ENCODE results near the gene CSTF2T.

The CSTF2T gene, protein sequence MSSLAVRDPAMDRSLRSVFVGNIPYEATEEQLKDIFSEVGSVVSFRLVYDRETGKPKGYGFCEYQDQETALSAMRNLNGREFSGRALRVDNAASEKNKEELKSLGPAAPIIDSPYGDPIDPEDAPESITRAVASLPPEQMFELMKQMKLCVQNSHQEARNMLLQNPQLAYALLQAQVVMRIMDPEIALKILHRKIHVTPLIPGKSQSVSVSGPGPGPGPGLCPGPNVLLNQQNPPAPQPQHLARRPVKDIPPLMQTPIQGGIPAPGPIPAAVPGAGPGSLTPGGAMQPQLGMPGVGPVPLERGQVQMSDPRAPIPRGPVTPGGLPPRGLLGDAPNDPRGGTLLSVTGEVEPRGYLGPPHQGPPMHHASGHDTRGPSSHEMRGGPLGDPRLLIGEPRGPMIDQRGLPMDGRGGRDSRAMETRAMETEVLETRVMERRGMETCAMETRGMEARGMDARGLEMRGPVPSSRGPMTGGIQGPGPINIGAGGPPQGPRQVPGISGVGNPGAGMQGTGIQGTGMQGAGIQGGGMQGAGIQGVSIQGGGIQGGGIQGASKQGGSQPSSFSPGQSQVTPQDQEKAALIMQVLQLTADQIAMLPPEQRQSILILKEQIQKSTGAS

DNA sequence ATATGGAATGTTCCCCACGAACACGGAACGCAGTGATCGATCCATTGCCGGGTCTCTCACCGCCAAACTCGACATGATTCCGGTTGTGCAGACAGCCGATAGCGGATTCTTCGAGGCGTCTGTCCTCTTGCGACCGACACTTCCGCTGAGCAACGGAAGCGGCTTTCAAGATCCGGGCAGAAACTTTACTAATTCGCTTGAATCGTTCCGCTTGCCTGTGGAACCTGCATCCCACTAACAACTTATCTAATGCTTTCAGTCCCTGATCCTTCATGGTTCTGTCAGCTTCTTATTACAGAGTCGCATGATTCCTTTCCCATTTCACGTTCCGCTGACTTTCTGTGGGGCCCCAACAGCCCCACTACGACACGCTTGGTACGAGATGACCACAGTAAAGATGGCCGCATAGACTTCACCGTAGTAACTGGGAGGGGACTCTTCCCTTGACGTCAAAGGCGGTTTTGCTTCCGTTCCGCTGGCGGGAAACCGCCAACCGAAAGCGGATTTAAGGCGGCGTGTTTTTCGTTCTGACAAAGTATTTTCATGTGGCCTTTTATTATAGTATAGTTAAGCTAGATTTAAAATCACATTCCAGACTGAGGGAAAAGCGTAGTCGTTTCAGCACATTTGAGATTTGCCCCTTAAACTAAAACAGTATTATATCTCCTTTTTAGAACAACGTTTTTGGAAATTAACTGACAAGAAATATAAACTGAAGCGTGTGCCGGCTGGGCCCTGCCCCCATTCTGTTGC is at the start of gene CSTF2T:
TSS of gene CSTF2T (minus strand) at position 121 of the 753 bp plus-strand sequence. CDS start at position 75, 46 bp downstream.
- DNase-seq (ENCODE audit: low read depth in 2 of 2) = peak; percentile 82 to 88

DNA sequence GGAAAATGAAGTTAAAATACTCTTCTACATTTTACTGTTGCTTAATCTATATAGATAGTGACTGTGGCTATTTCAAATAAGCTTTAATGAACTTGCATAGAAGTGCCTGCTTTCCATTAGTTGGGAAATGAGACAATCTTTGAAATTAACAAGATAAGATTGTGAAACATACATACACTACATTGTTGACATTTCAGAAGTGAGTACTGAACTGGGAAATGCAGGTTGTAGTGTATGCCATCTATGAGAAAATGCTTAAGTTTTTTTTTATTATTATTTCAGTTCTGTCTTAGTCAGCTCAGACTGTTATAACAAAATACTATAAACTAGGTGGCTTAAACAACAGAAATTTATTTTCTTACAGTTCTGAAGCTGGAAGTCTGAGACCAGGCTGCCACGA is 49.6 kb upstream of the CSTF2T start:
- no peak for DNase-seq (ENCODE audit: low read depth in 2 of 2)

DNA sequence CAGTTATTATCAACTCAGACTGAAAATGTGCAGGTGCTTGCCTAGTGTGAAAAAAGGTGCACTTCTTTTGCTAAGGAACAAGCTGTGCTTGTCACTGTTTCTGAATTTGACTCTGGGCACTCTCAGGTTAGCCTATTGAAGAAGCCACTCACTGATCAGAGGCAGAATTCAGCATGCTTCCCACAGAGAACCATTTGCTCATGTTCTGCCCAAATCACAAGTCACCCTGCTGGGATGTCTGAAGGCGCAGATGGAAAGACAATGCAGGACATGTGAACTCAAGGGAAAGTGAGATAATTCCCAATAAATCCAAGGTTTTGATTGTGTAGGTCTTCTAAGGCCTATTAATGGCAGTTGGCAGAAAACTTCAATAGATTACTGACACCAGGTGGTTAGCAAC is 47.8 kb upstream of the CSTF2T start:
- DNase-seq (ENCODE audit: low read depth in 2 of 2) = no peak

DNA sequence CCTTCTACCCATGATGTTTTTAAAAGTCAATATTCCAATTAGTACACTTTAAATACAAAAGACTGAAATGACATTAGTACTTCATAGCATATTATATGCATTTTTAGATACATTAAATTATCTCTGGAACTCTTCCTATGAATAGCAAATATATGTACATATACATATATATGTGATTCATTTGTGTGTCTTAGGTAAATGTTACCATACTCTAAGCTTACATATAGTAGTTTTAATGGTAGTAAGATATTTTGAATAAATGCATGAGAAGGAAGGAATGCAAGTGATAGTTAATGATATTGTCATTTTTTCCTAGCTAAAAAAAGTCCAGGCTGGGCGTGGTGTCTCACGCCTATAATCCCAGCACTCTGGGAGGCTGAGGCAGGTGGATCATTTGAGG is 46.0 kb upstream of the CSTF2T start:
- DNase-seq (ENCODE audit: low read depth in 2 of 2) = no peak

DNA sequence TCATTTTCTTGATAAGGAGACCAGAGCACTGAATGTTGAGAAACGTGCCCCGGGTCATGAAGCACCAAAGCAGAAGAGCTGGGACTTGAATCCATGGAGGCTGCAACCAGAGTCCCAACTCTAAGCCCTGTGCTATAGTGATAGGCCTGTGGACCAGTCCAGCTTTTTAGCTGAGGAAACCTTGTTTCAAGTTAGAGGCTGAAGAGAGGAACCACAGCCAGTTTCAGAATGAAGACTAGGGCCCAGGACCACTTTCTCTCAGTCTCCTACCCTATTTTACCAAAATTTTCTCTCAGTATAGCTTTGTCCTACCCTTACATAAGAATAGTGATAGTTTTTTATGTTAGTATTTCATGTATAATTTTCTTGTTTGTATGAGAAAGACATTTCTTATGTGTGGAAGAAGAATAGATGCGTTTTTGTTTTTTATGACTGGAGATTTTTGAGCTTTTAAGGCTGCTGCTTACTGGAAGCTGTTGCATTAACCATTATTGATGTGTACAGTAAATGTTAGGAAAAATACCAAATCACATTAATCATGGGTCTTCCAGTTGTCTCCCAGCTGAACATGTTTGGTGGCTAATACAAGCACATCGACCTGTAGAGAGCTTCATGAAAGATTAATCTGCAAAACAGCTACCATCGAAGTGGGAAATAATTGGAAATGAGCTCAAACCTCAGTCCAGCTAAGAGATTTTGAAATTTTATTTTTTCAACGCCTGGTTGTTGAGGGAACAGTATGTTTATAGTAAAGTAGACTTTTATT is 45.0 kb upstream of the CSTF2T start:
- no peak for DNase-seq (ENCODE audit: low read depth in 2 of 2)

DNA sequence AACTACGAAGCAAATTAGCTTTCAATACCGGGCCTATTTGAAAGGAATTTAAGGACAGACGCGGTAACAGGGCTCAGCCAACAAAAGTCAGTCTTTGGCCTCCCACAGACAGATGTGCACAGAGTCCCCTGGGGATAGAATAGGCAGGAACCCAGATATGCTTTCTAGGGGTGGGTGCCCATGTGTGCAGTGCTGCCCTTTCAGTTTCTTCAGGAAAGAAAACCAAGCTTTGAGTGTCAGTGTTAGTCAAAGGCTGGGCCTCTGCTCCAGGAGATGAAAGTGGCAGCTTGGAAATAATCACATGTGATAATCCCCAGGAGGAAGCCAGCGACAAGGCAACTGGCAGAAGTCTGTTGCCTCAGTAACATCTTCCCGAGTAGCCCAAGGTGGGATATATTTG is 43.8 kb upstream of the CSTF2T start:
- DNase-seq (ENCODE audit: low read depth in 2 of 2) = no peak

DNA sequence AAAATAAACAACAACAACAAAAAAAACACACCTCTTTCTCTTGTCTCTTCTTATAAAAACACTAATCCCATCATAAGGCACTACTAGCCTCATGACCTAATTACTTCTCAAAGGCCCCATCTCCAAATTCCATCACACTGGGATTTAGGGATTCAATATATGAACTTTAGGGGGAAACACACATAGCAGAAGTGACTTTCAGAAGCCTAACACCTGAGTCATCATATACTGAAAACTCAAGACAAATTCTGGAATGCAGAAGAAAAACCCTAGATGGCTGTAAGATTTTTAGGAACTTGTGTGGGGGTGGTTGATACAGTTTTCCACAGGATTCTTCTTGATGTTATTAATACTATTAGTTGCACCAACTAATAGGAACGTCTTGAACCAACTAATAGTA is 33.7 kb upstream of the CSTF2T start:
- no peak for DNase-seq (ENCODE audit: low read depth in 2 of 2)

DNA sequence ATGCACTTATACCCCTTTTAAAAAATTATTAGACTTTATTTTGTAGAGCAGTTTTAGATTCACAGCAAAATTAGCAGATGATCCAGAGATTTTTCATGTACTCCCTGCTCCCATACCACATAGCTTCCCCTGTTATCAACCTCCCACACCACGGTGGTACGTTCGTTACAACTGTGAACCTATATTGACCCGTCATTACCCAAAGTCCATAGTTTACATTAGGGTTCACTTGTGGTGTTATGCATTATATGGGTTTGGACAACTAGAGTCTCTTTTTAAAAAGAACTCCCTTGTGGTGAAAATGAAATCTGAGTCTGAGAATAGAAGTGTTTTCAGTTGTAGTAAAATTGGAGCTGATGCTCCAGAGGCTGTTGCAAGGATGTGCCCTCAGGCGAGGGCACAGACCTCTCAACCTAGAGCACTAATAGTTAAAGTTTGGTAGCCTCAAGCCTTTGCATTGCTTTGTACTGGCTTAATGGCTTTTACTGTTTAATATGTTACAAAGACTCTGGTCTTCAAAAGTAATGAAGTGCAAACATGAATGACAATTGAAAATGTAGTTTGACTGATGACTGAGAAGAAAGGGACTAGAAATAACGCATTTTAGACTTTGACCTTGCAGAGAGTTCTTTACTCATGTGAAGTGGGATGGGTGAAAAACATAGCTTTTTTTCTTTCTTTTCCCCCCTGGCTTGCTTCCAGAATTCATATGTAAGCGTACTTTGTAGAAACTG is 30.6 kb upstream of the CSTF2T start:
- DNase-seq (ENCODE audit: low read depth in 2 of 2) = no peak

DNA sequence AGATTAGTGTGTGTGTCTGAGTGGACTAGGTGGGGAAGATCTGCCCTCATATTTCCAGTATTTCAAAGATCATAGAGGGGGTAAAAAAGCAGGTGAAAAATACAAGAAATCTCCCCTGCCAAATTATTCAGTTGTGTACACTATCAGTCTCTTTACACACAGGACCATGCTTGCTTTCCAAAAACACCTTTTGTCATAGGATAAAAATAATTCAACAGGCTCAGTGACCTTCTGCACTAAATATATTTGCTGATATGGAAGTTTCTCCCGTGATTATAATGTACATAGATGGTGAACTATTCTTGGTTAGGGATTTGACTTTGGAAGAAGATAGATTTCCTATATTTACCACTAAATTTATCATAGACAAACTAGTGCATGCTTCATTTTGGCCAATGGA is 24.6 kb upstream of the CSTF2T start:
- no peak for DNase-seq (ENCODE audit: low read depth in 2 of 2)

DNA sequence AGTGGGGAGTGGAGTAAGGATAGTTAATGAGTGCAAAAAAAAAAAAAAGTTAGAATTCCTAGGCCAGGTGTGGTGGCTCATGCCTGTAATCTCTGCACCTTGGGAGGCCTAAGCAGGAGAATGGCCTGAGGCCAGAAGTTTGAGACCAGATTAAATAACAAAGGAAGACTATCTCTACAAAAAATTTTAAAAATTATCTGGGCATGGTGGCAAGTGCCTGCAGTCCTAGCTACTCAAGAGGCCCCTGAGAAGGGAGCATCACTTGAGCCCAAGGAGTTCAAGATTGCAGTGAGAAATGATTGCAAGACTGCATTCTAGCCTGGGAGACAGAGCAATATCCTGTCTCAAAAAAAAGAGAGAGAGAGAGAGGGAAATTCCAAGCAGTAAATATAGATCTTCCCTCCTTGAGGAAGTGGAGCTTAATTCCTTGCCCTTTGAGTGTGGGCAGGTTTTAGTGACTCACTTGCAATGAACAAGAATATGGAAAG is 19.5 kb upstream of the CSTF2T start:
- DNase-seq (ENCODE audit: low read depth in 2 of 2) = no peak

DNA sequence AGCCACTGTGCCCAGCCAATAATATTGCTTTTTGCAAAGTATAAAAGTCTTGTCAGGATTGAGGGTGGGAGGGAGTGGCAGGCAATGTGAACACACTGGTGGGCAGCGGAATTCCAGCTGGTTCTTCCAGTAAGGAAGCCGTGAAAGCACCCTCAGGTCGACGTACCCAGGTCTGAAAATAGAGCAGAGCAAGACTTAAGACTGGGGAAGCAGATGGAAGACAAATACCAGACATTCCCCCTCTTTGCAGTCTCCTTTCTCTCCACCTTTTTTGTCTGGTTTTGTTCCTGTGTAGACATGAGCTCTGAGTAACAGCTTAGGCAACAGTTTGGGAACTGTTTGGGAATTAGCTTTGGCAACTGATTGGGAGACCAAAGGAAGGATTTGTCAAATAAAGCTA is 17.6 kb upstream of the CSTF2T start:
- no peak for DNase-seq (ENCODE audit: low read depth in 2 of 2)

DNA sequence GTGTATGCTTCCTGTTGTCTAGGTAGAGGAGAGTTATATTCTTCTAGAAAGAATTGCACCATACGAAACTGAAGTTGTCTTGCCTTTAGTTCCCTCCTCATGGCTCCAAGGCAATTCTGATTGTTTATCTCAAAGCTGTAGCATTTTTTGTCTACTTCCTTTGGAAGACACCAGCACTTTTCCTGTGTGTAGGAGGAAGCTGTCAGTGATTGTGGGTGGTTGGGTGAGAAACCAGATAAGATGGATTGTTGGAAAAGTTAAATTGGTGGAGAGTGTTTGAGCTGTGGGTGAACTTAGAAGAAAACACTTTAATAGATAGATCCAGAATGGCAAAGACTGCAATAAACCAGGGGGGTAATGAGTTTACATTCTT is 12.1 kb upstream of the CSTF2T start:
- DNase-seq (ENCODE audit: low read depth in 2 of 2) = no peak

DNA sequence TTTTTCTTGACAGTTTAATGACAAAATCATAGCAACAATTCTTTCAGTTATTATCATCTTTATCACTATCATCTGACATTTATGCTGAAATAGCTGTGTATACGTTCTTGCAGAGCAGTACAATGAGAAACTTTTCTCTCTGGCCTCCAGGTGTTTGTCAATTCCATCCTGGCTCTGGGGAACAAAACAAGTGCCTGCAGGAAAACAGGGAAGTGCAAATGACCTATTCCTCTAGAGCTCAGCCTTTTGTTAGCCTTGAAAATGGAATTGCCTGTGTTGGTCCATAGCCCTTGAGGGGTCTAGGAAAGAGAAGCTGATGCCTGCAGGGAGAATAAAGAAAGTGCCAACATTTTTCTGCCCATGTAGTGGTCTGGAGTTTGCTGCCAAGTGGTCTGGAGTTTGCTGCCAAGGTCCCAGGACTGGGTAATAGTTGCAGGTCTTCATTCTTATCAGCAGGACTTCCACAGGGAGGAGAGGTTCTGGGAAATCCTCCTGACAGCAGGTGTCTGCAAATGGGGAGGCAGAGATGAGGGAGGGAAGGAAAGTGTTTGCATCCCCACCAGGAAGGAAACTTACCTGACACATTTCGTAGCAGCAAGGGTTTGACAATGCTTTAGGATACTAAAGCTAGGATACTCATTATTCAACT is 10.1 kb upstream of the CSTF2T start:
- DNase-seq (ENCODE audit: low read depth in 2 of 2) = no peak

DNA sequence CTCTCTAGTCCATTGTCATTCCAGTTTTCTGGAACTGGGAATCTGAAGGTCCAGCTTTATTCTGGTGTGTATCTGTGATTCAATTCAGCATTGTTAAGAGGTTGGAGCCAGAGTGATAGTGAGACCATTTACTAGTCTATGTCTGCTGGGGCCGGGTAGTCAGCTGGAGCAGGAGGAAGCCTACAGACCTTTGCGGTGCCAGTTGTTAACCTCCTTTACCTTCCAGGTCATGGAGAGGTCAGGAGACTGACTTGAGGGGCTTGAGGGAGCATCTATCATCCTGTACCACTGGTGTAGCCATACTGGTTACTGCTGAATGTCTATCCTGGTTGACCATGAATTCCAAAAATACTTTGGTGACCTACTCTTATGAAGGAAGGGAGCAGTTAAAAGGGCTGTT is 9.2 kb upstream of the CSTF2T start:
- no peak for DNase-seq (ENCODE audit: low read depth in 2 of 2)

DNA sequence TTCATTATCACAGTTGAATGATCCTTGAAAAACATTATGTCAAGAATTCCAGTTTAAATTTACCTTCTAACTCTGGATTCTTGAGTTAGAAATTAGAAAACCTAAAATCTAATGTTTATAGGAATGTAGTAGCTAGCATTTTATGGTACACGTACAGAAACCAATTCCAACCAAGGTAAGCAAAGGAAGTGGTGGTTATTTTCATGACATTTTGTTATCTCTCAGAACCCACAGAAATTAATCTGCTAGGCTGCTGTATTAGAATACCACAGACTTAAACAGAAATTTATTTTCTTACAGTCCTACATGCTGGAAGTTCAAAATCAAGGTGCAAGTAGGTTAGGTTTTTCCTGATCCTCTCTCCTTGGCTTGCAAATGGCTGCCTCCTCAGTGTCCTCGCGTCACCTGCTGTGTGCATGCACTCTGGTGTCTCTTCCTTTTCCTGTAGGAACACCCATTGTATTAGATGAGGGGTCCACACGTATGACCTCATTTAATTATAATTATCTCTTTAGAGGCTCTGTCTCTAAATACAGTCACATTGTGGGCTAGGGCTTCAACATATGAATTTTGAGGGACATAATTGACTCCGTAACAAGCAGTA is 8.5 kb upstream of the CSTF2T start:
- no peak for DNase-seq (ENCODE audit: low read depth in 2 of 2)

DNA sequence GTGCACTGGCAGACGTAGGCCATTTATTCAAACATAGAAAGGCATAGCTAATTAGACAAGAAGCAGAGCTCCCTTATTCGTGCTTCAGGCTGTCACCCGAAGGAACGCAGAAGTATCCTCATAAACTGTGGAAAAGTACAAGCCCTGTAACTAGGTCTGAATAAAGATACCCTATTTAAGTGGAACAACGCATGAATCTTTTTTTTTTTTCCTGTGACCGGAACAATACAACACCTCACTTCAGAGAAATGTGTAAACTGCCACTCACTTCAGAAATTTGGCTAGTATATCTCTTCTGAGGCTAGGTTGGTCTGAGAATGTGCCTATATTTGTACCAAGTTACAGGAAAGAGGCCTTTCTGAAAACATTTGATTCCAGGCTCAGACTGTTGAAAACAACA is 8.0 kb upstream of the CSTF2T start:
- no peak for DNase-seq (ENCODE audit: low read depth in 2 of 2)

DNA sequence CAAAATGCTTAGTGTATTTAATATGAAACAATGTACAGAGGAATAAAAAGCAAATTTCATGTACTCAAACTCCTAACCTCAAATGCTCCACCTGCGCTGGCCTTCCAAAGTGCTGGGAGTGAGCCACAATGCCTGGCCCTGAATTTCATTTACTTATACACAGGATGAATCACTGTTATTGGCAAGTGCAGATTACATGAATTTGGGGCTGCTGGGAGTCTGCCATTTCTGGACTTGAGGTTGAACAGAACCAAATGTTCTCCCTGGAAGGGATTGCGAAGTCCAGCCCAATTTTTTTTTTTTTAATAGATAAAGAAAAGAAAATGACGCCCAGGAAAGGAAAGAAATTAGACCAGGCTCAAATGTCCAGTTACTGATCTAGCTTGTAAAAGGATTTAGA is 6.8 kb upstream of the CSTF2T start:
- no peak for DNase-seq (ENCODE audit: low read depth in 2 of 2)

DNA sequence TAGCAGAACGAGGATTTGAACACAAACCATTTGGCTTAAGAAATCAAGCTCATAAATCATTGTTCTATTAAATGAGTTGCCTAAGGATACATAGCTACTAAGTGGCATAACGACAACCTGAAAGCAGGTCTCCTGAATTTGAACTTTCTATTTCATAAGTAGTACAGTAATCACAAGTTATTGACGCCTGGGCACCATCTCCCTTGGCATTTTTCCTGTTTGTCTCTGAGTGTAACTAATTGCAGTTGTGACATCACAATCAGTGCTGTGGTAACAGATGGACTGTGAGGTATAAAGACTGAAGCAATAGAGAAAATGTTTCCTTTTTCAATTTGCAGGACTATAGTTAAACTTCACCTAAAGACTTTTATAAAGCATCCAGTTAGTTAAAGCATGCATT is 6.4 kb upstream of the CSTF2T start:
- DNase-seq (ENCODE audit: low read depth in 2 of 2) = no peak

DNA sequence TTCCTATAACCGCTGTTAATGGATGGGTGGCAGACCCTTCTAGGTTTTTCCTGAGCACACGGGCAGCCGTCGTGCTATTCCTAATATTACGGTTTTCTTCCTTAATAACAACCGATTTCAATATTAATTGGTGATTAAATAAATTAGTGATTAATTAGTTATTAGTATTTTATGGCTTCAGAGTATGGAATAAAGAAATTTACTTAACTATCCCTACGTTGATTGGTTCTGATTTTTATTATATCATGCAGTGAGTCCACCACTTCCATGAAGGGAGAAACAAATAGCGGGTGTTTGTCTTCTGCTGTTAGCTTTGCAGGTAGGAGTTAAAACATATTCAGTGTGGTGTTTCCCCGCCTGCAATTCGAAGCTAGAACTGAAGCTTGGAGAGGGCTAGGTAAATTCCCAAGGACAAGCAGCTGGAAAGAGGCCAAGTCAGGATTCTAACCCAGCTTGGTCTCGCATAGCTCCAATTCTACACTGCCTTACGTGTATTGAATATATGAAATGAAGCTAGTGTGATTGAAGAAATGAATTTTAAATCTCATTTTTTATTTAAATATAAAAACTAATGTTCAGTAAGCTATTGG is 928 bp upstream of the CSTF2T start:
- no peak for DNase-seq (ENCODE audit: low read depth in 2 of 2)

DNA sequence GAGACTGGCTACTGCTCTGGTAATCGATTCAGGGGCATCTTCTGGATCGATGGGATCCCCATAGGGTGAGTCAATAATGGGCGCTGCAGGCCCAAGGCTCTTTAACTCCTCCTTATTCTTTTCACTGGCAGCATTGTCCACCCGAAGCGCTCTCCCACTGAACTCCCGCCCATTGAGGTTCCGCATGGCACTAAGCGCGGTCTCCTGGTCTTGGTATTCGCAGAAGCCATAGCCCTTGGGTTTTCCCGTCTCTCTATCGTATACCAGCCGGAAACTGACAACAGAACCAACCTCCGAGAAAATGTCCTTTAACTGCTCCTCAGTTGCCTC is 285 bp downstream of the CSTF2T start:
- DNase-seq (ENCODE audit: low read depth in 2 of 2) = no peak
